ENCODE results near the gene SLC17A2. TPM values are rescaled to one million over a fixed set of nuclear protein-coding genes. Genes with fewer than 3 reads are reported as not detected.

Gene SLC17A2
- total RNA-seq, 4 donors from 2014 or later, result not detected

- Histone ChIP-seq H3K27me3 (no peaks in the 10 kb centered on the region), H3K4me1 (peaks cover 15 to 36% (median 21%) of the 10 kb centered on the region in 4 donors), H3K36me3 (peaks cover 0 to 8% (median 0%) of the 10 kb centered on the region in 4 donors), H3K27ac (no peak overlapping the region), H3K9me3 (no peaks in the 10 kb centered on the region), H3K4me3 (no peak overlapping the region)
- WGBS, 2 donors (ENCODE audit: low coverage in 1 of 2), result 75% methylated on average over 3 of the region's 3 CpGs; no CpG with 5 or more reads in 1 of the 2 donors
- TF ChIP-seq CTCF (IDR thresholded peaks at IDR 0.05), result no peak
- TF ChIP-seq EP300 (IDR thresholded peaks at IDR 0.05; ENCODE audit: low read depth), result no peak
- no peak for TF ChIP-seq POLR2A (IDR thresholded peaks at IDR 0.05)
- TF ChIP-seq POLR2AphosphoS5 (IDR thresholded peaks at IDR 0.05), result no peak
- no peak for DNase-seq
- intact Hi-C loops (cut with DNase I; ENCODE audit: low total_unique reads) (no loop called here), in situ Hi-C loops (cut with MboI; ENCODE audit: low pct_ligation_motif_present in 1 of 4, low pct_unique_long_range_greater_than_20kb in 1 of 4, low sequenced_read_pairs in 3 of 4) (no loop called here)
Measured at GRCh38 chr6:25960734-25961133, 30.2 kb upstream of the SLC17A2 start.

- Histone ChIP-seq H3K27ac (no peak overlapping the region), H3K27me3 (no peaks in the 10 kb centered on the region), H3K4me3 (no peak overlapping the region), H3K9me3 (no peaks in the 10 kb centered on the region), H3K36me3 (peaks cover 0 to 4% (median 0%) of the 10 kb centered on the region in 4 donors), H3K4me1 (peaks cover 15 to 29% (median 18%) of the 10 kb centered on the region in 4 donors)
- DNase-seq, result no peak
- 56 to 69% methylated on average over 2 of the region's 2 CpGs for WGBS, 2 donors (ENCODE audit: low coverage in 1 of 2)
- TF ChIP-seq CTCF (IDR thresholded peaks at IDR 0.05) (no peak), EP300 (IDR thresholded peaks at IDR 0.05; ENCODE audit: low read depth) (no peak), POLR2A (IDR thresholded peaks at IDR 0.05) (no peak), POLR2AphosphoS5 (IDR thresholded peaks at IDR 0.05) (no peak)
- in situ Hi-C loops (cut with MboI; ENCODE audit: low pct_ligation_motif_present in 1 of 4, low pct_unique_long_range_greater_than_20kb in 1 of 4, low sequenced_read_pairs in 3 of 4) (no loop called here), intact Hi-C loops (cut with DNase I; ENCODE audit: low total_unique reads) (no loop called here)
Measured at GRCh38 chr6:25959890-25960536, 29.5 kb upstream of the SLC17A2 start.

GRCh38 chr6:25958700-25959162 lies 28.2 kb upstream of the SLC17A2 start:
- H3K27ac ChIP-seq, result no peak overlapping the region
- no peak overlapping the region for H3K4me3 ChIP-seq
- H3K9me3 ChIP-seq, result no peaks in the 10 kb centered on the region
- TF ChIP-seq CTCF (IDR thresholded peaks at IDR 0.05), result no peak
- no peak for TF ChIP-seq EP300 (IDR thresholded peaks at IDR 0.05; ENCODE audit: low read depth)
- no peak for TF ChIP-seq POLR2AphosphoS5 (IDR thresholded peaks at IDR 0.05)
- TF ChIP-seq POLR2A (IDR thresholded peaks at IDR 0.05), result no peak
- DNase-seq, result no peak
- in situ Hi-C loops (cut with MboI; ENCODE audit: low pct_ligation_motif_present in 1 of 4, low pct_unique_long_range_greater_than_20kb in 1 of 4, low sequenced_read_pairs in 3 of 4) (no loop called here), intact Hi-C loops (cut with DNase I; ENCODE audit: low total_unique reads) (no loop called here)
- H3K36me3 ChIP-seq, result no peaks in the 10 kb centered on the region
- H3K27me3 ChIP-seq, result no peaks in the 10 kb centered on the region
- peaks cover 6 to 16% (median 8%) of the 10 kb centered on the region in 4 donors for H3K4me1 ChIP-seq
- 83 to 86% methylated on average over 2 to 3 of the region's 3 CpGs for WGBS, 2 donors (ENCODE audit: low coverage in 1 of 2)

- in situ Hi-C loops (cut with MboI; ENCODE audit: low pct_ligation_motif_present in 1 of 4, low pct_unique_long_range_greater_than_20kb in 1 of 4, low sequenced_read_pairs in 3 of 4), result no loop called here
- TF ChIP-seq POLR2AphosphoS5 (IDR thresholded peaks at IDR 0.05), result no peak
- no peak for TF ChIP-seq EP300 (IDR thresholded peaks at IDR 0.05; ENCODE audit: low read depth)
- TF ChIP-seq POLR2A (IDR thresholded peaks at IDR 0.05), result no peak
- no peak for TF ChIP-seq CTCF (IDR thresholded peaks at IDR 0.05)
- no peaks in the 10 kb centered on the region for H3K9me3 ChIP-seq
- no peaks in the 10 kb centered on the region for H3K27me3 ChIP-seq
- intact Hi-C loops (cut with DNase I; ENCODE audit: low total_unique reads), result no loop called here
- H3K4me1 ChIP-seq, result no peaks in the 10 kb centered on the region
- DNase-seq, result no peak
- no peak overlapping the region for H3K27ac ChIP-seq
- H3K36me3 ChIP-seq, result no peaks in the 10 kb centered on the region
- WGBS, 2 donors (ENCODE audit: low coverage in 1 of 2), result 71 to 76% methylated on average over 2 to 3 of the region's 3 CpGs
- no peak overlapping the region for H3K4me3 ChIP-seq
Measured at GRCh38 chr6:25956226-25956625, 25.7 kb upstream of the SLC17A2 start.
